Panc1 (cell line): ENCODE results near the gene NTM. TPM values are rescaled to one million over a fixed set of nuclear protein-coding genes. Genes with fewer than 3 reads are reported as not detected.

ENCODE experiments used
- ATAC-seq: fragments of 200-7000 bp; cut with Tn5 transposase; 2 replicates; pipeline ENCODE4 v1.9.1; 2020; ENCODE audit warnings: mild to moderate bottlenecking, moderate library complexity
- BruUV-seq: library from RNA; stranded (reverse); fragments of 400-500 nt; replicated peaks from 2 replicates; lab custom pipeline; 2021; lab: Mats Ljungman, UMichigan
- CTCF ChIA-PET: fragments of 300-600 bp; sonication (Branson Sonifier 250); formaldehyde crosslinking; loops from one replicate; lab custom pipeline; 2022; ENCODE audit warnings: antibody characterized with exemption; lab: Charles Lee
- POLR2A ChIA-PET: fragments of 300-600 bp; sonication (Branson Sonifier 250); formaldehyde crosslinking; loops from one replicate; lab custom pipeline; 2022; ENCODE audit warnings: antibody characterized with exemption; lab: Charles Lee
- DNase-seq: peaks from one replicate; pipeline ENCODE4 v3.0.0-alpha.2; 2010; ENCODE audit warnings: low read depth, low spot score
- H3K27ac ChIP-seq: 2 replicates; pipeline ENCODE4 v1.5.1; 2011; ENCODE audit warnings: mild to moderate bottlenecking, low read length, inconsistent platforms
- H3K27me3 ChIP-seq: fragments of 200-500 bp; sonication (Bioruptor generic); 2 replicates; pipeline ENCODE4 v1.6.0; 2014; ENCODE audit warnings: low read length, inconsistent platforms; ENCODE audit not compliant: control insufficient read depth, insufficient read depth
- H3K36me3 ChIP-seq: fragments of 200-500 bp; sonication (Bioruptor generic); 2 replicates; pipeline ENCODE4 v1.5.1; 2014; ENCODE audit warnings: inconsistent platforms, mild to moderate bottlenecking, low read length, moderate library complexity; ENCODE audit not compliant: control insufficient read depth, insufficient read depth
- H3K4me1 ChIP-seq: 2 replicates; pipeline ENCODE4 v1.5.1; 2011; ENCODE audit warnings: inconsistent platforms, mild to moderate bottlenecking, low read length, moderate library complexity; ENCODE audit not compliant: control insufficient read depth, insufficient read depth
- H3K4me3 ChIP-seq, 2 experiments: 2 replicates each; pipeline ENCODE4 v1.5.1; 2011 to 2012; ENCODE audit warnings: low read depth in 2 of 2, low read length in 2 of 2, mild to moderate bottlenecking in 2 of 2, inconsistent platforms in 1 of 2, moderate library complexity in 1 of 2
- H3K9me3 ChIP-seq: fragments of 200-500 bp; sonication (Bioruptor generic); 2 replicates; pipeline ENCODE4 v1.5.1; 2014; ENCODE audit warnings: low read depth, mild to moderate bottlenecking, inconsistent platforms, low read length, moderate library complexity; ENCODE audit not compliant: control insufficient read depth, insufficient read depth
- POLR2AphosphoS5 ChIP-seq: IDR thresholded peaks from 2 replicates; pipeline ENCODE4 v1.6.1; 2012; ENCODE audit warnings: mild to moderate bottlenecking, low read depth, low read length, moderate library complexity
- SIN3A ChIP-seq: IDR thresholded peaks from 2 replicates; pipeline ENCODE4 v1.6.1; 2012; ENCODE audit warnings: low read depth, mild to moderate bottlenecking, low read length, moderate library complexity, borderline replicate concordance; ENCODE audit not compliant: insufficient read depth
- TCF7L2 ChIP-seq: IDR thresholded peaks from 2 replicates; pipeline ENCODE4 v1.6.1; 2011; ENCODE audit warnings: mild to moderate bottlenecking, low read depth, low read length, inconsistent platforms
- in situ Hi-C: cut with HindIII; loops from 2 replicates; pipeline ENCODE4 v1.10.0; 2016; ENCODE audit warnings: low sequenced_read_pairs, low pct_unique_long_range_greater_than_20kb
- intact Hi-C: fragments of 100-400 bp; cut with micrococcal nuclease; formaldehyde crosslinking; loops from one replicate; pipeline ENCODE4 v1.10.0; 2022; ENCODE audit not compliant: unreplicated experiment
- total RNA-seq: library from RNA; stranded (reverse); gene quantifications from one replicate; pipeline ENCODE4 v1.2.1, GENCODE V29; 2021; ENCODE audit not compliant: unreplicated experiment
- TF ChIP-seq, protein P1 (sequence below), 2 experiments: IDR thresholded peaks; 2 replicates each; pipeline ENCODE4 v1.6.1; 2011 to 2012; ENCODE audit warnings: low read depth in 2 of 2, control low read depth in 1 of 2, low read length in 1 of 2, mild to moderate bottlenecking in 1 of 2, moderate library complexity in 1 of 2; ENCODE audit not compliant: insufficient read depth in 1 of 2
- TF ChIP-seq, protein P2 (sequence below): fragments of 450-650 bp; IDR thresholded peaks from 2 replicates; pipeline ENCODE4 v1.5.1; 2017; ENCODE audit warnings: mild to moderate bottlenecking

NTM gene
- total RNA-seq, 1 experiment from 2014 or later = 0.10 TPM

DNA sequence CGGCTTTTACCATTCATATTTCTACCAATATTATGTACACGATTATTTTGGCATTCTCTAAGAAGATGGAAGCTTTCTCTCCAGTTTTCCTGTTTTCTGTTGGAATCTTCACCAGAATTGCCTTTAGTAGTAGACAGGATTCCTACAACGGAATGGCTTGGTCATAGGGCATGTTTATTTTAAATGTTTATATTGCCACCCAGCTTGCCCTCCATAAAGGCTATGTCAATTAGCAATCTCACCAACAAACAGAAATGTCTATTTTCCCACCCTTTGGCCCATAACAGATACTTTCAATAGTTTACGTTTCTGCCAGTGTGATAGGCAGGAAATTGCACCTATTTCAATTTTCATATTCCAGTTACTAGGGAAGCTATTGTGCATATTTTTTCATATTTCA is 893.5 kb downstream of the NTM start:
- DNase-seq = no peak
- no TSS peak for BruUV-seq
- H3K9me3 ChIP-seq = no peaks in the 10 kb centered on the region
- H3K27ac ChIP-seq = no peak overlapping the region
- ChIA-PET CTCF (no interaction called here), POLR2A (no interaction called here)
- TF ChIP-seq, protein P1, sequence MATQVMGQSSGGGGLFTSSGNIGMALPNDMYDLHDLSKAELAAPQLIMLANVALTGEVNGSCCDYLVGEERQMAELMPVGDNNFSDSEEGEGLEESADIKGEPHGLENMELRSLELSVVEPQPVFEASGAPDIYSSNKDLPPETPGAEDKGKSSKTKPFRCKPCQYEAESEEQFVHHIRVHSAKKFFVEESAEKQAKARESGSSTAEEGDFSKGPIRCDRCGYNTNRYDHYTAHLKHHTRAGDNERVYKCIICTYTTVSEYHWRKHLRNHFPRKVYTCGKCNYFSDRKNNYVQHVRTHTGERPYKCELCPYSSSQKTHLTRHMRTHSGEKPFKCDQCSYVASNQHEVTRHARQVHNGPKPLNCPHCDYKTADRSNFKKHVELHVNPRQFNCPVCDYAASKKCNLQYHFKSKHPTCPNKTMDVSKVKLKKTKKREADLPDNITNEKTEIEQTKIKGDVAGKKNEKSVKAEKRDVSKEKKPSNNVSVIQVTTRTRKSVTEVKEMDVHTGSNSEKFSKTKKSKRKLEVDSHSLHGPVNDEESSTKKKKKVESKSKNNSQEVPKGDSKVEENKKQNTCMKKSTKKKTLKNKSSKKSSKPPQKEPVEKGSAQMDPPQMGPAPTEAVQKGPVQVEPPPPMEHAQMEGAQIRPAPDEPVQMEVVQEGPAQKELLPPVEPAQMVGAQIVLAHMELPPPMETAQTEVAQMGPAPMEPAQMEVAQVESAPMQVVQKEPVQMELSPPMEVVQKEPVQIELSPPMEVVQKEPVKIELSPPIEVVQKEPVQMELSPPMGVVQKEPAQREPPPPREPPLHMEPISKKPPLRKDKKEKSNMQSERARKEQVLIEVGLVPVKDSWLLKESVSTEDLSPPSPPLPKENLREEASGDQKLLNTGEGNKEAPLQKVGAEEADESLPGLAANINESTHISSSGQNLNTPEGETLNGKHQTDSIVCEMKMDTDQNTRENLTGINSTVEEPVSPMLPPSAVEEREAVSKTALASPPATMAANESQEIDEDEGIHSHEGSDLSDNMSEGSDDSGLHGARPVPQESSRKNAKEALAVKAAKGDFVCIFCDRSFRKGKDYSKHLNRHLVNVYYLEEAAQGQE (IDR thresholded peaks at IDR 0.05; ENCODE audit: insufficient read depth in 1 of 2, low read depth in 2 of 2, low read length in 1 of 2) = no peak
- TF ChIP-seq SIN3A (no peak), TCF7L2 (no peak), POLR2AphosphoS5 (no peak)
- TF ChIP-seq, protein P2, sequence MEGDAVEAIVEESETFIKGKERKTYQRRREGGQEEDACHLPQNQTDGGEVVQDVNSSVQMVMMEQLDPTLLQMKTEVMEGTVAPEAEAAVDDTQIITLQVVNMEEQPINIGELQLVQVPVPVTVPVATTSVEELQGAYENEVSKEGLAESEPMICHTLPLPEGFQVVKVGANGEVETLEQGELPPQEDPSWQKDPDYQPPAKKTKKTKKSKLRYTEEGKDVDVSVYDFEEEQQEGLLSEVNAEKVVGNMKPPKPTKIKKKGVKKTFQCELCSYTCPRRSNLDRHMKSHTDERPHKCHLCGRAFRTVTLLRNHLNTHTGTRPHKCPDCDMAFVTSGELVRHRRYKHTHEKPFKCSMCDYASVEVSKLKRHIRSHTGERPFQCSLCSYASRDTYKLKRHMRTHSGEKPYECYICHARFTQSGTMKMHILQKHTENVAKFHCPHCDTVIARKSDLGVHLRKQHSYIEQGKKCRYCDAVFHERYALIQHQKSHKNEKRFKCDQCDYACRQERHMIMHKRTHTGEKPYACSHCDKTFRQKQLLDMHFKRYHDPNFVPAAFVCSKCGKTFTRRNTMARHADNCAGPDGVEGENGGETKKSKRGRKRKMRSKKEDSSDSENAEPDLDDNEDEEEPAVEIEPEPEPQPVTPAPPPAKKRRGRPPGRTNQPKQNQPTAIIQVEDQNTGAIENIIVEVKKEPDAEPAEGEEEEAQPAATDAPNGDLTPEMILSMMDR = no peak
- H3K4me1 ChIP-seq = no peaks in the 10 kb centered on the region
- in situ Hi-C loops (no loop called here), intact Hi-C loops (no loop called here)
- no peak for ATAC-seq
- no peak overlapping the region for H3K4me3 ChIP-seq
- H3K36me3 ChIP-seq = no peaks in the 10 kb centered on the region
- no peaks in the 10 kb centered on the region for H3K27me3 ChIP-seq

DNA sequence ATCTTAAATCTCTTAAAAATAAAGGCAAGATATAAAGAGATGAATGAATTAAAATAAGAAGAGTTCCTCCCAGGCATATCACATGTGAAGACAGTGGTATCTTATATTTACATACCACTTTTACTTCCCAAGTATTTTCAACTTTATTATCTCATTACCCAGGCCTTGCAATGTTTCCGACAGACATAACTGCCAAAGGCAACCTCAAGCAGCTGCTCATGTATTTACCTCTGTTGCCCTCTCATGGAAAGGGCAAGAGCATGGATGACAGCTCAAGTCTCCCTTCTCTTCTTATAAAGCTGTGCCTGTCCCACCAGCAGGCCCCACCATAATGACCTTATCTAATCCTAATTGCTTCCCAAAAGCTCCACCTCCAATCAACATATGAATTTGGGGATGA is 894.2 kb downstream of the NTM start:
- in situ Hi-C loops = no loop called here
- TF ChIP-seq, protein P2 = no peak
- TF ChIP-seq POLR2AphosphoS5 = no peak
- no peak for TF ChIP-seq TCF7L2
- TF ChIP-seq SIN3A = no peak
- TF ChIP-seq, protein P1 (IDR thresholded peaks at IDR 0.05; ENCODE audit: insufficient read depth in 1 of 2, low read depth in 2 of 2, low read length in 1 of 2) = no peak
- Histone ChIP-seq H3K36me3 (no peaks in the 10 kb centered on the region), H3K4me1 (no peaks in the 10 kb centered on the region), H3K27ac (no peak overlapping the region), H3K9me3 (no peaks in the 10 kb centered on the region), H3K27me3 (no peaks in the 10 kb centered on the region), H3K4me3 (no peak overlapping the region)
- intact Hi-C loops = no loop called here
- POLR2A ChIA-PET = no interaction called here
- DNase-seq (no peak), ATAC-seq (no peak)
- no TSS peak for BruUV-seq
- CTCF ChIA-PET = no interaction called here
